Esophagus squamous epithelium (tissue), 5 donors: Measurements from ENCODE around the gene ARAP1. TPM values are rescaled to one million over a fixed set of nuclear protein-coding genes. Genes with fewer than 3 reads are reported as not detected.

Source experiments
- DNase-seq: peaks from one replicate; lab custom pipeline; 2025; lab: John Stamatoyannopoulos, UW
- H3K27ac ChIP-seq, 4 donors: fragments of 200-600 bp; sonication (generic); one replicate each; pipeline ENCODE4 v1.5.1; 2016 to 2019; ENCODE audit warnings: mild to moderate bottlenecking in 1 of 4
- H3K27me3 ChIP-seq, 4 donors: fragments of 200-600 bp; sonication (generic); 1 replicate in 3 of 4; 2 replicates in 1 of 4; pipeline versions ENCODE4 v1.5.1 to v1.6.0; 2017 to 2021; ENCODE audit warnings: antibody characterized with exemption in 1 of 4
- H3K36me3 ChIP-seq, 3 donors: fragments of 200-600 bp; sonication (generic); one replicate each; pipeline ENCODE4 v1.5.1; 2016 to 2019
- H3K4me1 ChIP-seq, 3 donors: fragments of 200-600 bp; sonication (generic); one replicate each; pipeline ENCODE4 v1.5.1; 2017 to 2019
- H3K4me3 ChIP-seq, 4 donors: fragments of 200-600 bp; sonication (generic); 1 replicate in 3 of 4; 2 replicates in 1 of 4; pipeline ENCODE4 v1.5.1; 2016 to 2019; ENCODE audit warnings: mild to moderate bottlenecking in 2 of 4, moderate library complexity in 1 of 4
- H3K9me3 ChIP-seq, 3 donors: fragments of 200-600 bp; sonication (generic); one replicate each; pipeline ENCODE4 v1.5.1; 2016 to 2019
- POLR2A ChIP-seq, 4 donors: fragments of 450-650 bp; IDR thresholded peaks; one replicate each; pipeline ENCODE4 v1.6.1; 2017; ENCODE audit warnings: antibody characterized with exemption in 4 of 4, mild to moderate bottlenecking in 4 of 4, moderate library complexity in 3 of 4
- WGBS, 2 donors: methylation state at CpG; one replicate each; pipeline ENCODE4 v1.1.5; 2018; 5-methylcytosine and 5-hydroxymethylcytosine counted together
- intact Hi-C: fragments of 100-400 bp; cut with DNase I; formaldehyde crosslinking; loops from one replicate; pipeline ENCODE4 v1.15.0; 2022
- total RNA-seq, 4 donors: library from RNA; depleted of rRNA; stranded (reverse); fragments of >200 nt; gene quantifications; one replicate each; pipeline ENCODE4 v1.1.0, GENCODE V29; 2016
- TF ChIP-seq, protein P1 (sequence below), 6 experiments: fragments of 450-650 bp in 4 of 6; fragments of 200-600 bp in 2 of 6; sonication (generic) in 2 of 6; IDR thresholded peaks; one replicate each; pipeline ENCODE4 v1.5.1; 2016 to 2019; ENCODE audit warnings: antibody characterized with exemption in 6 of 6, mild to moderate bottlenecking in 4 of 6, moderate library complexity in 4 of 6
- donor health status: DM: yes; HTN: yes; CAD: no.

The ARAP1 gene
- total RNA-seq, 4 donors from 2014 or later = 37.8 to 114 (median 70.6) TPM

DNA sequence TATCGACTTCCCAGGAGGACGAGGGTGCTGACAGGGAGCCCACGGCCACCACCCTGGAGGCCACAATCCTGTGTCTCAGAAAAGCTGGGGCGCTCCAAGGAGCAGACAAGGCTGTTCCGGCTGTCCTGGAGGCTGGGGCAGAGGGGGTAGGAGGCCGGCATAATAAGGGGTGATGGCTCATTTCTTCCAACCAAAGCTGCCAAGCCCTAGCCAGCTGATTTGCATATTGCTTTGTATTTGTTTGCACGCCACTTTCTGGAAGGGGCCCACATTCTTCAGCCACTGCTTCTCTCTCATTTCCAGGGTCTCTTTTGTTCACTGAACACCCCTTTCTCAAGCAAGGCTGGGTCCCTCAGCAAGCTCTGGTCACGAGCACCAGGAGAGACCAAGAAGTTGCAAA lies 82.7 kb downstream of the ARAP1 start:
- WGBS, 2 donors = 56 to 64% methylated on average over 2 to 7 of the region's 8 CpGs
- DNase-seq = no peak
- peaks cover 0 to 82% (median 8%) of the 10 kb centered on the region in 4 donors for H3K27me3 ChIP-seq

DNA sequence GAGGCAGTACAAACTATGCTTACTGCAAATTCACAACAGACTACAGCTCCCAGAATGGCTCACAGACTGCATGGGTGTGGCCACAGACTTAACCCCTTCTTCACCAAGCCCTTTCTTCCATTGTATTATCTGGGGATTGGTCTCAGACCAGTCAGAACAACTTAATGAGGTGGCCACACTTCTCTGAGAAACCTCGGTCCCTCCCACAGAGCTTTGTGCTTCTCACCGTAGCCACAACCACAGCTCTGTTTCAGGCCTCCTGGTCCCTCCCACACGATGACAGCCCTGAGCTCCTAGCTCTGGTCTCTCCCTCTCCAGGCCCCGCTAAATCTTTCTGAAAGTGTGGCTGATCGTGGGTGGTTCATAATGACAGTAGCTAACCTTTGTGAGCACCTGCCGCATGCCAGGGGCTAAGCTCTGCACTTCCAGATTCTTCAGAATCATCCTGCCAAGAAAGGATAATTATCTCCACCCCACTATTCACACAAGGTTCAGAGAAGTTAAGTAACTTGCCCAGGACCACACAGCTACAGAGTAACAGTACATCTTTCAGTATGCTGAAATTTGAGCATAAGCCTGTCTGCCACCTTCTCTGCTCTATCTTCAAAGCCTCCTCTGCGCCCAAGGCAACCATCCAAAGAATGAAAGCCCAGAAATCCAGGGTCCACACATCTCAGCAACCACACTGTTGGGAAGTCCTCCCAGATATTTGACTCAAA lies 83.4 kb downstream of the ARAP1 start:
- DNase-seq = no peak
- intact Hi-C loops = no loop called here
- 42 to 43% methylated on average over 6 to 7 of the region's 7 CpGs for WGBS, 2 donors
- Histone ChIP-seq H3K27ac (no peak overlapping the region), H3K4me1 (peaks cover 0 to 5% (median 0%) of the 10 kb centered on the region in 3 donors), H3K9me3 (peaks cover 0 to 8% (median 5%) of the 10 kb centered on the region in 3 donors), H3K4me3 (no peak overlapping the region), H3K36me3 (no peaks in the 10 kb centered on the region), H3K27me3 (peaks cover 0 to 78% (median 5%) of the 10 kb centered on the region in 4 donors)
- no peak for TF ChIP-seq POLR2A (IDR thresholded peaks at IDR 0.05)
- TF ChIP-seq, protein P1, sequence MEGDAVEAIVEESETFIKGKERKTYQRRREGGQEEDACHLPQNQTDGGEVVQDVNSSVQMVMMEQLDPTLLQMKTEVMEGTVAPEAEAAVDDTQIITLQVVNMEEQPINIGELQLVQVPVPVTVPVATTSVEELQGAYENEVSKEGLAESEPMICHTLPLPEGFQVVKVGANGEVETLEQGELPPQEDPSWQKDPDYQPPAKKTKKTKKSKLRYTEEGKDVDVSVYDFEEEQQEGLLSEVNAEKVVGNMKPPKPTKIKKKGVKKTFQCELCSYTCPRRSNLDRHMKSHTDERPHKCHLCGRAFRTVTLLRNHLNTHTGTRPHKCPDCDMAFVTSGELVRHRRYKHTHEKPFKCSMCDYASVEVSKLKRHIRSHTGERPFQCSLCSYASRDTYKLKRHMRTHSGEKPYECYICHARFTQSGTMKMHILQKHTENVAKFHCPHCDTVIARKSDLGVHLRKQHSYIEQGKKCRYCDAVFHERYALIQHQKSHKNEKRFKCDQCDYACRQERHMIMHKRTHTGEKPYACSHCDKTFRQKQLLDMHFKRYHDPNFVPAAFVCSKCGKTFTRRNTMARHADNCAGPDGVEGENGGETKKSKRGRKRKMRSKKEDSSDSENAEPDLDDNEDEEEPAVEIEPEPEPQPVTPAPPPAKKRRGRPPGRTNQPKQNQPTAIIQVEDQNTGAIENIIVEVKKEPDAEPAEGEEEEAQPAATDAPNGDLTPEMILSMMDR (IDR thresholded peaks at IDR 0.05) = no peak

More for the DNA sequence above, 82.7 kb downstream of the ARAP1 start:
- Histone ChIP-seq H3K4me1 (peaks cover 0 to 5% (median 0%) of the 10 kb centered on the region in 3 donors), H3K27ac (no peak overlapping the region), H3K4me3 (no peak overlapping the region), H3K9me3 (peaks cover 0 to 8% (median 5%) of the 10 kb centered on the region in 3 donors), H3K36me3 (no peaks in the 10 kb centered on the region)
- no peak for TF ChIP-seq POLR2A (IDR thresholded peaks at IDR 0.05)
- TF ChIP-seq, protein P1 (IDR thresholded peaks at IDR 0.05) = no peak
- intact Hi-C loops = no loop called here

DNA sequence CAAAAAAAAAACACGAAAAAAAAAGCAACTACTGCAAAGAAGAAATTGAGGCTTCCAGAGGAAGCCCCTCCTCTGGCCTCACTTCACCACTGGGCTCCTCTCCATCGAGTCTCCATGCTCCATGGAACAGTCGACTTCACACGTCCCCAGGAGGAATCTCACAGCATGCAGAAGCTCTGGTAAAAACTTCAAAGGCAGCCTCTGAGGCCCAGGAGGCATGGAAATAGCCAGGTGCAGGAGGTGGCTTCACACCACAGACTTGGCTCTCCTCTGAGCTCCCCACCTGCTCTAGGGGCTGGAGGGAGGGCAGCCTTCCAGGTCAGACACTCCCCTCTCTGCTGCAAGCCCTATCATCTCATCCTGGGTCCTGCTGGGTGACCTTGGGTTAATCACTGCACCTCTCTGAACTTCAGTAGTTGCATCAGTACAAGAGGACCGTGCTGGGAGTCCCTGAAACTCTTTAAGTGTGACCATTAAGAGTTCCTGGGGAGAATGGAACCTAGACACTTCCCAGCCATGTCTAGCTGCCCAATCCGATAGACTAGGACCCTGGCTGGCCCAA lies 86.2 kb downstream of the ARAP1 start:
- TF ChIP-seq, protein P1 (IDR thresholded peaks at IDR 0.05) = no peak
- TF ChIP-seq POLR2A (IDR thresholded peaks at IDR 0.05) = no peak
- Histone ChIP-seq H3K27me3 (peaks cover 0 to 63% (median 0%) of the 10 kb centered on the region in 4 donors), H3K4me3 (no peak overlapping the region), H3K27ac (no peak overlapping the region), H3K4me1 (peaks cover 0 to 5% (median 0%) of the 10 kb centered on the region in 3 donors), H3K9me3 (peaks cover 0 to 8% (median 5%) of the 10 kb centered on the region in 3 donors), H3K36me3 (no peaks in the 10 kb centered on the region)
- 31 to 35% methylated on average over 4 to 6 of the region's 6 CpGs for WGBS, 2 donors
- intact Hi-C loops = no loop called here
- DNase-seq = no peak

DNA sequence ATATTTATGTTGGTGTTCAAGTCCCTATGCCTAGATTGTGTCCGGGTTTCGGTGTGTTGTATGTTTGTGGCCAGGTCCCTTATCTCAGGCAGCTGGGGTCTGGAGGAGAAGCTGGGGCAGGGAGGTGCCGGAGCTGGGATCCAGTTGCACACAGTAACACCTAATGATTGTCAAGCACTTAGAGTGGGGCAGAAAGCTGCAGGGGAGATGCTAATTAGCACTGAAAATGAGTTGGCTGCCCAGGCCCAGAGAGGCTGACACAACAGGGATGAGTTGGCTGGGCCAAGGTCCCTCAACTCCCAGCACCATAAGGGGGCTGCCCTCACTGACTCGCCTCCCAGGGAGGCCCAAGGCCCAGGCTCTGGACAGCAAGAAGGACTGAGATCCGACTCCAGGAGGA lies 90.2 kb downstream of the ARAP1 start:
- intact Hi-C loops = no loop called here
- no peak overlapping the region for H3K27ac ChIP-seq
- WGBS, 2 donors = 57 to 87% methylated on average over 1 to 3 of the region's 5 CpGs
- DNase-seq = no peak
- no peaks in the 10 kb centered on the region for H3K36me3 ChIP-seq
- H3K27me3 ChIP-seq = peaks cover 0 to 55% (median 0%) of the 10 kb centered on the region in 4 donors
- H3K4me3 ChIP-seq = no peak overlapping the region
- TF ChIP-seq, protein P1 (IDR thresholded peaks at IDR 0.05) = no peak
- TF ChIP-seq POLR2A (IDR thresholded peaks at IDR 0.05) = no peak
- H3K4me1 ChIP-seq = no peaks in the 10 kb centered on the region
- H3K9me3 ChIP-seq = no peaks in the 10 kb centered on the region

DNA sequence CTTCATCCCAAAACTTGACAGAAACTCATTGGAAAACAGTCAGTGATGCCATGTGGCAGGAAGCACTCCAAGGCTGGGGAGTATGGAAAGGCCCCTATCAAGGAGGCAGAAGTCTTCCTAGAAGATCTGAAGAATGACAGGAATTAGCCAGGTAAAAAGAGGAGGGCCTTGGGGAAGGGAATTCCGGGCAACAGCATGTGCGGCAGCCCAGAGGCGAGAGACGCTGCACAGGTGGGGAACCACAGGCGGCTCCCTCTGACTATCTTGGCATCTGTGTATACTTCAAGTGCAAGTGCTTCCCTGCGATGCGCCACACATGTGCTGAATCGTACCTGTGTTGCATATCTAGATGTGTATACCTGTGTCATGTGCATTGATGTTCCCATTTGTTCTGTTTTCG lies 90.7 kb downstream of the ARAP1 start:
- 76 to 85% methylated on average over 9 of the region's 9 CpGs for WGBS, 2 donors
- Histone ChIP-seq H3K27me3 (peaks cover 0 to 55% (median 0%) of the 10 kb centered on the region in 4 donors), H3K36me3 (no peaks in the 10 kb centered on the region), H3K4me1 (no peaks in the 10 kb centered on the region), H3K9me3 (no peaks in the 10 kb centered on the region), H3K4me3 (no peak overlapping the region), H3K27ac (no peak overlapping the region)
- intact Hi-C loops = no loop called here
- TF ChIP-seq, protein P1 (IDR thresholded peaks at IDR 0.05) = no peak
- no peak for TF ChIP-seq POLR2A (IDR thresholded peaks at IDR 0.05)
- DNase-seq = no peak
